ENCODE data around the gene FASTKD3. TPM values are rescaled to one million over a fixed set of nuclear protein-coding genes. Genes with fewer than 3 reads are reported as not detected.

FASTKD3 gene
- total and polyA plus RNA-seq, 2 donors (not counting 3 experiments of a cell fraction or from before 2014, with no cell fraction given) = 5.5 to 9.6 TPM

GRCh38 chr5:7910738-7911428 lies 42.1 kb upstream of the FASTKD3 start:
- Histone ChIP-seq H3K9me3 (replicated peaks; ENCODE audit: control insufficient read depth, insufficient read depth, low read length) (no peaks in the 10 kb centered on the region), H3K27ac (ENCODE audit: insufficient read depth, low read depth, low read length) (no peak overlapping the region), H3K4me3 (replicated peaks in 1 of 3; ENCODE audit: insufficient read depth in 1 of 3, low read depth in 1 of 3, low read length in 3 of 3) (no peak overlapping the region), H3K27me3 (ENCODE audit: control insufficient read depth in 2 of 2, insufficient read depth in 2 of 2, low read length in 2 of 2) (no peaks in the 10 kb centered on the region), H2AFZ (ENCODE audit: low read depth, low read length) (no peak overlapping the region), H3K4me2 (ENCODE audit: insufficient read depth, low read length) (no peak overlapping the region), H3K9ac (replicated peaks; ENCODE audit: extremely low read depth, insufficient read depth, low read length) (no peak overlapping the region), H3K9me1 (replicated peaks; ENCODE audit: control insufficient read depth, extremely low read depth, insufficient read depth, low read length) (no peaks in the 10 kb centered on the region), H3K36me3 (ENCODE audit: control insufficient read depth in 2 of 2, extremely low read depth in 1 of 2, insufficient read depth in 2 of 2, low read length in 2 of 2) (no peaks in the 10 kb centered on the region), H4K20me1 (replicated peaks; ENCODE audit: control insufficient read depth, extremely low read depth, insufficient read depth, low read length) (no peaks in the 10 kb centered on the region), H3K79me2 (ENCODE audit: control insufficient read depth, insufficient read depth, low read length) (no peaks in the 10 kb centered on the region), H3K4me1 (ENCODE audit: control insufficient read depth, extremely low read depth, insufficient read depth, low read length) (no peaks in the 10 kb centered on the region)
- intact Hi-C loops (cut with micrococcal nuclease) (no loop called here), dilution Hi-C loops (cut with MboI; ENCODE audit: extremely low pct_ligation_motif_present, low sequenced_read_pairs) (no loop called here)
- TF ChIP-seq MAX (IDR thresholded peaks at IDR 0.05; ENCODE audit: insufficient read depth, insufficient read length) (no peak), MYC (IDR thresholded peaks at IDR 0.05; ENCODE audit: low read depth, low read length) (no peak), CTCF (IDR thresholded peaks at IDR 0.05; ENCODE audit: extremely low read depth in 1 of 2, insufficient read depth in 1 of 2, low read depth in 1 of 2, low read length in 2 of 2) (no peak), GATA2 (IDR thresholded peaks at IDR 0.05; ENCODE audit: insufficient read depth, insufficient read length, low read depth, low read length) (no peak), EZH2 (IDR thresholded peaks at IDR 0.05; ENCODE audit: borderline replicate concordance, low read depth, low read length, severe bottlenecking) (no peak), JUN (IDR thresholded peaks at IDR 0.05; ENCODE audit: borderline replicate concordance, insufficient read depth, insufficient read length, low read depth) (no peak), FOS (IDR thresholded peaks at IDR 0.05; ENCODE audit: borderline replicate concordance, insufficient read depth, low read length) (no peak), POLR2AphosphoS5 (IDR thresholded peaks at IDR 0.05; ENCODE audit: insufficient read depth, low read depth, low read length) (no peak), POLR2A (IDR thresholded peaks at IDR 0.05; ENCODE audit: low read depth, low read length) (no peak)
- POLR2A ChIA-PET = no interaction called here
- no TSS peak for BruUV-seq (replicated peaks)
- FAIRE-seq = no peak
- DNase-seq (ENCODE audit: low read depth, low spot score) = no peak
- CTCF ChIA-PET = no interaction called here
